Left ventricle myocardium inferior (tissue), 1 donor: ENCODE data around the gene UGT1A4. TPM values are rescaled to one million over a fixed set of nuclear protein-coding genes. Genes with fewer than 3 reads are reported as not detected.

ENCODE experiments used
- DNase-seq: peaks from one replicate; pipeline ENCODE4 v3.0.0-alpha.2; 2020
- H3K27ac ChIP-seq: fragments of 200-600 bp; replicated peaks from 2 replicates; pipeline ENCODE4 v1.8.0; 2021
- H3K27me3 ChIP-seq: fragments of 200-600 bp; 2 replicates; pipeline ENCODE4 v1.8.0; 2021; ENCODE audit warnings: low read depth
- H3K36me3 ChIP-seq: fragments of 200-600 bp; 2 replicates; pipeline ENCODE4 v1.8.0; 2021
- H3K4me1 ChIP-seq: fragments of 200-600 bp; 2 replicates; pipeline ENCODE4 v1.8.0; 2021
- H3K4me3 ChIP-seq: fragments of 200-600 bp; 2 replicates; pipeline ENCODE4 v1.8.0; 2021; ENCODE audit warnings: mild to moderate bottlenecking, moderate library complexity
- H3K9me3 ChIP-seq: fragments of 200-600 bp; replicated peaks from 2 replicates; pipeline ENCODE4 v1.8.0; 2021
- CTCF ChIP-seq: fragments of 200-600 bp; IDR thresholded peaks from 2 replicates; pipeline ENCODE4 v1.8.0; 2021; ENCODE audit warnings: antibody characterized with exemption, mild to moderate bottlenecking, borderline replicate concordance
- intact Hi-C: fragments of 100-400 bp; cut with micrococcal nuclease; formaldehyde crosslinking; loops from one replicate; pipeline ENCODE4 v1.11.0; 2022
- total RNA-seq: library from RNA; stranded (reverse); fragmentation: NEBNext Ultra II Directional; extraction: Animal tissue kit (Norgen Biotek cat#: 25700); gene quantifications from one replicate; pipeline ENCODE4 v1.2.1, GENCODE V29; 2021
- donor health status: DM: no; HTN: yes; CAD: no; lungs with severe emphysema.

UGT1A4 gene
- total RNA-seq, 1 donor from 2014 or later, result not detected

GRCh38 chr2:233758141-233758540, 39.6 kb downstream of the UGT1A4 start:
- intact Hi-C loops, result no loop called here
- no peak overlapping the region for H3K27ac ChIP-seq
- H3K4me3 ChIP-seq, result no peak overlapping the region
- no peaks in the 10 kb centered on the region for H3K9me3 ChIP-seq
- peaks cover 24% of the 10 kb centered on the region for H3K27me3 ChIP-seq
- DNase-seq, result no peak
- TF ChIP-seq CTCF, result no peak
- no peaks in the 10 kb centered on the region for H3K36me3 ChIP-seq
- H3K4me1 ChIP-seq, result no peaks in the 10 kb centered on the region

GRCh38 chr2:233758849-233759248, 40.3 kb downstream of the UGT1A4 start:
- Histone ChIP-seq H3K27me3 (peaks cover 28% of the 10 kb centered on the region), H3K4me3 (no peak overlapping the region), H3K4me1 (no peaks in the 10 kb centered on the region), H3K36me3 (no peaks in the 10 kb centered on the region), H3K9me3 (no peaks in the 10 kb centered on the region), H3K27ac (no peak overlapping the region)
- no peak for TF ChIP-seq CTCF
- intact Hi-C loops, result no loop called here
- DNase-seq, result no peak

- Histone ChIP-seq H3K9me3 (no peaks in the 10 kb centered on the region), H3K27ac (no peak within 1 kb of the TSS), H3K27me3 (peaks cover 36% of the 10 kb centered on the region), H3K4me3 (no peak within 1 kb of the TSS), H3K4me1 (no peaks in the 10 kb centered on the region), H3K36me3 (no peaks in the 10 kb centered on the region)
- TF ChIP-seq CTCF, result no peak
- intact Hi-C loops, result no loop called here
- DNase-seq, result no peak
Measured at GRCh38 chr2:233760043-233760442, 41.5 kb downstream of the UGT1A4 start, which contains the start of gene UGT1A1. Gene UGT1A1, plus strand, starts transcription at chr2:233760270. Its CDS starts 18 bp downstream, at chr2:233760288.

- intact Hi-C loops, result no loop called here
Measured at GRCh38 chr2:233761040-233761769, 42.7 kb downstream of the UGT1A4 start.

GRCh38 chr2:233764264-233764663, 45.7 kb downstream of the UGT1A4 start:
- TF ChIP-seq CTCF, result no peak
- H3K27ac ChIP-seq, result no peak overlapping the region
- H3K4me3 ChIP-seq, result no peak overlapping the region
- DNase-seq, result no peak
- H3K36me3 ChIP-seq, result no peaks in the 10 kb centered on the region
- no peaks in the 10 kb centered on the region for H3K9me3 ChIP-seq
- no peaks in the 10 kb centered on the region for H3K4me1 ChIP-seq
- H3K27me3 ChIP-seq, result peaks cover 73% of the 10 kb centered on the region
- intact Hi-C loops, result no loop called here

More at GRCh38 chr2:233761040-233761769, 42.7 kb downstream of the UGT1A4 start:
- no peak overlapping the region for H3K4me3 ChIP-seq
- H3K27me3 ChIP-seq, result peaks cover 46% of the 10 kb centered on the region
- no peaks in the 10 kb centered on the region for H3K9me3 ChIP-seq
- DNase-seq, result no peak
- H3K4me1 ChIP-seq, result no peaks in the 10 kb centered on the region
- no peak for TF ChIP-seq CTCF
- no peak overlapping the region for H3K27ac ChIP-seq
- H3K36me3 ChIP-seq, result no peaks in the 10 kb centered on the region
